GM21786 (cell line): ENCODE data around the gene TMC1.
"Not testable (repeated sequence)": the region's sequence is repeated elsewhere in the genome, so short reads cannot be mapped to it uniquely, and the experiment has no call there.

ENCODE experiments used
- ATAC-seq: cut with Tn5 transposase; IDR thresholded peaks from one replicate; pipeline ENCODE4 v1.9.1; 2021; ENCODE audit not compliant: unreplicated experiment

Gene TMC1

GRCh38 chr9:72857624-72857996, 336.2 kb downstream of the TMC1 start:
- no peak for ATAC-seq

DNA sequence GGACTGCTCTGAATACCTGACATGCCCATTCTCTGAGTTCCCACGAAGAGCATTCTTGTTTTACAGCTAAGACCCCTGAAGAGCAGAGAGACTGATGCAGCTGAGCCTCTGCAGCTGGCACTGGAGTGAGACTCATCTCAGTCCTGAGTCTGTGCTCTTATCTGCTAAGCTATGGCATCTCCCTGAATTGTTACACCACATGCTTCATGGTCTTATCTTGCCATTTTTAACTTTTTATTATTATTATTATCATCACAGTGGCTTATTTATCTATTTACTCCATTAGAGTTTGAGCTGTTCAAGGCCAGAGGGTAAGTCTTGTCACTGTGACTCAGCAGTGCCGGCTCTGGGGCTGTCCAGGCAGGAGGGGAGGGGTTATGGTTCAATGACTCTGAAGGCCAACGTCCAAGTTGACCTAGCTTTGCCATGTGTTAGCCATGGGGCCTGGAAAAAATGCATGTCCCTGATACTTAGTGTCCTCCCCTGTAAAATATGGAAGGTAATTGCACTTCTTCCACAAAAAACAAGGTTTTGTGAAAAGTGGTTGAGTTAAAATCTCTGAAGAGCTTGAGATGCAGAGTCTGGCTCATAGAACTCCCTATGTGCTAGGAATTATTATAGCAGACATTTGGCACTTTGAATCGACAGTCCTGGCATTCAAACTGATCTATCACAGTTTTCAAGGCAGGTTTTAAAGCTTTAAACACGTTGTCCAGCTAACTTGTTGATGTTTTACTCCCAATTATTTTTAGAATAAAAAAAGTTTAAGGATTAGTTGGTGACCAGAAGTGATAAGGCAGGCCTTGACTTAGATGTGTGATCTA, 336.9 kb downstream of the TMC1 start:
- no peak for ATAC-seq

GRCh38 chr9:72862788-72863187, 341.4 kb downstream of the TMC1 start:
- not testable (repeated sequence) for ATAC-seq

DNA sequence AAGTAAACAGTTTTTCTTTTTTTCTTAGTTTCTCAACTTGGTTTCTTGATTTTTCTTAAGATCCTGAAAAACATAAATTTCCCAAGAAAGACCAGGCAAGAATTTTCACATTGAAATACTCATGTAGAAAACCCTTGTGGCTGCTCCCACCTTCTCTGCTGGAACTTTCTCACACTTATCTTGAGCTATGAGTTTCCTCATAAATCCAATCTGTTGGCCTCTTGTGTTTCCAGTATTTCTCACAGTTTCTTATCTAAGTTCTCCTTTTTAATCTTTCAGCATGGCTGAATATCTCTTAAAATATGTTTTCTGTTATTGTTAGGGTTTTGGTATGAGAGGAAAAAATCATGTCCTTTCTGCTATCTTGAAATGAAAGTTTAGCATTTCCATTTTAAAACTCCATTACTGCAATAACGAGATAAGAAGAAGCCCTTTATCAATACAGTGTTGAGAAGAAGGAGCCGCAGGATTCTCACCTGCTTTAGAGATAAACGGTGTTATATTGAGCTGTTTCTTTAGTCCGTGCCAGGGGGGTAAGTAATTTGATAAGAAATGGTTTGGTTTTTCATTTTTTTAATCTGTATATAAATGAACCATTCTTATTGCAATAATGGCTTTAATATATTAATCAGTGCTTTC, 342.2 kb downstream of the TMC1 start:
- no peak for ATAC-seq

DNA sequence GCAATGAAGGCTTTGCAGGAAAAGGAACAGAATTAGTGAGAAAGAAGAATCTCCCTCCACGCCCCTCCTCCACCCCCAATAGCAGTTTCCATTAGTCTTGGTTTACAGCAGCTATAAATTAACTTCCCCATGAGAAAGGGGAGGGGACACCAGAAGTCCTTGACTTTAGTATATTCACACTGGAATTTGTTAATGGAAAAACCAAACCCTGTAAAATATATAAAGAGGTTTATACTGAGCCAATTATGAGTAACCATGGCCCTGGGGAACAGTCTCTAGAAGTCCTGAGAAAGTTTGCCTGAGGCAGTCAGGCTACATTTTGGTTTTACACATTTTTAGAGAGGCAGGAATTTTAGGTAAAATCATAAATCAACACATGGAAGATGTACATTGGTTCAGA, 342.9 kb downstream of the TMC1 start:
- no peak for ATAC-seq

- ATAC-seq: no peak
Observed at GRCh38 chr9:72871685-72872084, 350.3 kb downstream of the TMC1 start.

- ATAC-seq: no peak
Observed at GRCh38 chr9:72872718-72873117, 351.3 kb downstream of the TMC1 start.

- no peak for ATAC-seq
Observed at GRCh38 chr9:72873456-72873855, 352.0 kb downstream of the TMC1 start.

DNA sequence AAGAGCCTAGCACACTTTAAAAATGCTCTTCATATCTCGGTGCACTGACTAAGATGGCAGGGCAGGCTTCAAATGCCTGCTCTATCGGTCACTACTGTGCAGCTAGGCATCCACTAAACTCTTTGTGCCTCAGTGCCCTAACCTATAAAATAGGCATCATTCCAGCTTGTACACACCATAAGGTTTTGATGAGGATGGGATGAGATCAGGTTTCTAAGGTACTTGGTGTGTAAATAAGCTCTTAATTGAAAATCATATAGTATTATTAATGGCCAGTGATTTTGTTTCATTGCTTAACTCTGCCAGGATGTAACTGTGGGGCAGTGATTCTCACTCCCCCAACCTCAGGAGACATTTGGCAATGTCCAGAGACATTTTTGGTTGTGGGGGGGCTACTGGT, 352.9 kb downstream of the TMC1 start:
- ATAC-seq: no peak

- no peak for ATAC-seq
Observed at GRCh38 chr9:72875221-72875620, 353.8 kb downstream of the TMC1 start.

DNA sequence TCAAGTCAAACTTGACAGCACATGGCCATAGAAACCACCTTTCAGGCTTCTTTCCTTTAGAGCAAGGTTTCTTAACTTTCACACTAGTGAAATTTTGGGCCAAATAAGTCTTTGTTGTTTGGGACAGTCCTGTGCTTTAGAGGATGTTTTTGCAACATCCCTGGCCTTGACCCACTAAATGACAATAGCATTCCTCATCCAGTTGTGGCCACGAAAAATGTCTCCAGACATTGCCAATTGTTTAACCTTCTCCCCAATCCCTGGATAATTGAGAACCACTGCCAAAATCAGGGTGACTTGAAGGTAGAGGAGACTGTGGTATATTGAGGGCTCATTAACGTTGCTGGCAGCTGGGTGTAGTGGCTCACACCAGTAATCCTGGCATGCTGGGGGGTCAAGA, 359.4 kb downstream of the TMC1 start:
- ATAC-seq: no peak

DNA sequence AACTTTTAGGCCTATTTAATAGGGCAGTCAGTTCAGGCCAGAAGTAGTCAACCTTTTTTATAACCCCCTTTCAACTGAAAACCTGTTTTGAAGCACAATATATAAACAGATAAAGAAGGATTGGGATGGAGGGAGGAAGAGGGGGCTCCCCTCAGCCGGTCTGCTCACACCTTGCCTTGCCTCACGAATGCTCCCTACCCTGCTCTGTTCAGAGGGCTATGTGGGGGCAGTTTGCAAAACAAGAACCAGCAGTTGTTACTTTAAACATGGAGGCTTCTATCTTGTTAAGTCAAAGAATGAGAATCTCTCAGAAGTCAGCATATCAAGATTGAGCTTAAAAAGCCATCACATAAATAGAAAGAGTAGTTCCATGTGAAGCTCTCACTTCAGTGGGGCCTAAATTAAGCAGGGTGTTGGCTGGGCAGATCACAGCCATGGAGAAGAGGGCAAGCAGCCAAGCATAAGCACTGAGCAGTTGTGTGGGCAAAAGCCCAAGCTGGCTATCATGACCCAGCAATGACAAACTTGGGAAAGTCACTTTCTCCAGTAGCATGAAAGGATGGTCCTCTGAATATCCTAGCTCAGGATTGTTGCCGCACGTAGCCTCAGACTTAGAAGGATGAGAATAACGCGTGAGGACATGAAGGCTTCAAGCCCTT, 360.8 kb downstream of the TMC1 start:
- ATAC-seq: no peak

GRCh38 chr9:72883875-72884274, 362.5 kb downstream of the TMC1 start:
- ATAC-seq: no peak

- ATAC-seq: no peak
Observed at GRCh38 chr9:72884508-72884907, 363.1 kb downstream of the TMC1 start.
